ENCODE results near the gene ANKRD42. TPM values are rescaled to one million over a fixed set of nuclear protein-coding genes. Genes with fewer than 3 reads are reported as not detected.

ANKRD42 gene
- total RNA-seq, 3 donors from 2014 or later (not counting 1 experiment from before 2014, with no cell fraction given): 10.4 to 13.3 (median 11.6) TPM

DNA sequence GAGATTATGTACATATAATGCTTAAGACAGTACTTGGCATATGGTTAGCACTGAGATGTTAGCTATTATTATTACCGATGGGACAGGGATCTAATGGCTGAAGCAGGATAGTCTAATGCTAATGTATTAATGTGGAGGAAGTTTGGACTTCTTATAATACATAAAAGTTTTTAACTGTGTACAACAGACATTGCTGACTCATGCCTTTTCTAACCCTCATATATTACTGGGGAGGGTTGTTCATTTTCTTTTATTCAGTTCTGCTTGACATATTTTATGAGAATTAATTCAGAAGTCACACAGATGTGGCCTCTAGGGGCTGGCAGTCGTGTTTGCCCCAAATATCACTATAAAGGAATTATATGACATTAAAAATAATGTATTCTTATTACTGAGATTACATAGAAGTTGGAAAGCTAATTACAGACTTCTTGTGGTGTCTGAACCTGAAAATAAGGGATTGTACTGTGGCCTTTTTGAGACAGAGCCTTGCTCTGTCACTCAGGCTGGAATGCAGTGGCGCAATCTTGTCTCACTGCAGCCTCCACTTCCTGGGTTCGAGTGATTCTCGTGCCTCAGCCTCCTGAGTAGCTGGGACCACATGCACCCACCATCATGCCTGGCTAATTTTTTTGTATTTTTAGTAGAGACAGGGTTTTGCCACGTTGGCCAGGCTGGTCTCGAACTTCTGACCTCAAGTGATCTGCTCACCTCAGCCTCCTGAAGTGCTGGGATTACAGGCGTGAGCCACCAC, 82.6 kb downstream of the ANKRD42 start:
- 91% methylated on average over 7 of the region's 8 CpGs for WGBS (ENCODE audit: insufficient coverage)
- peaks cover 29% of the 10 kb centered on the region for H3K36me3 Mint-ChIP-seq
- Histone ChIP-seq H3K9me3 (ENCODE audit: control insufficient read depth, insufficient read depth, low read length) (no peaks in the 10 kb centered on the region), H3K27ac (ENCODE audit: low read length) (no peak overlapping the region), H3K27me3 (ENCODE audit: control insufficient read depth, insufficient read depth, low read length) (no peaks in the 10 kb centered on the region), H3K36me3 (ENCODE audit: control insufficient read depth, insufficient read depth, low read length) (peaks cover 62% of the 10 kb centered on the region), H3K4me3 (ENCODE audit: low read length) (no peak overlapping the region), H3K4me1 (ENCODE audit: control insufficient read depth, insufficient read depth, low read length) (no peaks in the 10 kb centered on the region)
- DNase-seq (no peak), ATAC-seq (no peak)
- peaks cover 0 to 8% of the 10 kb centered on the region in 2 donors for H3K4me1 Mint-ChIP-seq
- H3K9me3 Mint-ChIP-seq: no peaks in the 10 kb centered on the region
- no peaks in the 10 kb centered on the region for H3K27me3 Mint-ChIP-seq (ENCODE audit: low read depth in 2 of 2)
- no peak overlapping the region for H3K27ac Mint-ChIP-seq
- TF ChIP-seq, protein P1, sequence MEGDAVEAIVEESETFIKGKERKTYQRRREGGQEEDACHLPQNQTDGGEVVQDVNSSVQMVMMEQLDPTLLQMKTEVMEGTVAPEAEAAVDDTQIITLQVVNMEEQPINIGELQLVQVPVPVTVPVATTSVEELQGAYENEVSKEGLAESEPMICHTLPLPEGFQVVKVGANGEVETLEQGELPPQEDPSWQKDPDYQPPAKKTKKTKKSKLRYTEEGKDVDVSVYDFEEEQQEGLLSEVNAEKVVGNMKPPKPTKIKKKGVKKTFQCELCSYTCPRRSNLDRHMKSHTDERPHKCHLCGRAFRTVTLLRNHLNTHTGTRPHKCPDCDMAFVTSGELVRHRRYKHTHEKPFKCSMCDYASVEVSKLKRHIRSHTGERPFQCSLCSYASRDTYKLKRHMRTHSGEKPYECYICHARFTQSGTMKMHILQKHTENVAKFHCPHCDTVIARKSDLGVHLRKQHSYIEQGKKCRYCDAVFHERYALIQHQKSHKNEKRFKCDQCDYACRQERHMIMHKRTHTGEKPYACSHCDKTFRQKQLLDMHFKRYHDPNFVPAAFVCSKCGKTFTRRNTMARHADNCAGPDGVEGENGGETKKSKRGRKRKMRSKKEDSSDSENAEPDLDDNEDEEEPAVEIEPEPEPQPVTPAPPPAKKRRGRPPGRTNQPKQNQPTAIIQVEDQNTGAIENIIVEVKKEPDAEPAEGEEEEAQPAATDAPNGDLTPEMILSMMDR (IDR thresholded peaks at IDR 0.05): no peak
- H3K4me3 Mint-ChIP-seq: no peak overlapping the region
- intact Hi-C loops (cut with micrococcal nuclease): no loop called here

- Mint-ChIP-seq H3K4me1 (peaks cover 11 to 19% of the 10 kb centered on the region in 2 donors), H3K4me3 (no peak overlapping the region), H3K9me3 (no peaks in the 10 kb centered on the region), H3K27ac (no peak overlapping the region), H3K36me3 (peaks cover 13% of the 10 kb centered on the region), H3K27me3 (ENCODE audit: low read depth in 2 of 2) (no peaks in the 10 kb centered on the region)
- Histone ChIP-seq H3K4me1 (ENCODE audit: control insufficient read depth, insufficient read depth, low read length) (no peaks in the 10 kb centered on the region), H3K27ac (ENCODE audit: low read length) (no peak overlapping the region), H3K36me3 (ENCODE audit: control insufficient read depth, insufficient read depth, low read length) (peaks cover 48% of the 10 kb centered on the region), H3K27me3 (ENCODE audit: control insufficient read depth, insufficient read depth, low read length) (no peaks in the 10 kb centered on the region), H3K4me3 (ENCODE audit: low read length) (no peak overlapping the region), H3K9me3 (ENCODE audit: control insufficient read depth, insufficient read depth, low read length) (no peaks in the 10 kb centered on the region)
- DNase-seq (no peak), ATAC-seq (no peak)
- intact Hi-C loops (cut with micrococcal nuclease): no loop called here
- TF ChIP-seq, protein P1 (IDR thresholded peaks at IDR 0.05): no peak
These were observed 84.8 kb downstream of the ANKRD42 start for GRCh38 chr11:83278351-83278750.

DNA sequence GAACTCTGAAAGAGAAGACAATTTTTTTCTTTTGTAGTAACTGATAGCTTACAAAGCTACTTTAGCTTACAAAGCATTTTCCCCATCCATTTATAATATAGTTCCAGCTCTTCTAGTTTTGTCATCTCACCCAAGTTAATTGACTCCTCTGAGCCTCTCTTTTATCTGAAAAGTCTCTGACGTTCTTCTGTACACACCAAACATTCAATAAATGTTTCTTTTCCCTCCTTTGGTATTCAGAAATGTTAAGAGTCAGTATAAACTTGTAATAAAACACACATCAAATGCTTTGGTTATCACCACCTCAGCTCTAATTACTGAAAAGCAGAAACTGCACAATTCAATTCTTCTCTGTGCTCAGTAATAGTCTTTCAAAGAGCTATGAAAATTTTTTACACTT, 86.7 kb downstream of the ANKRD42 start:
- WGBS (ENCODE audit: insufficient coverage): no CpG with 5 or more reads among the region's 1 CpG
- no peaks in the 10 kb centered on the region for H3K9me3 ChIP-seq (ENCODE audit: control insufficient read depth, insufficient read depth, low read length)
- no peaks in the 10 kb centered on the region for H3K27me3 Mint-ChIP-seq (ENCODE audit: low read depth in 2 of 2)
- intact Hi-C loops (cut with micrococcal nuclease): no loop called here
- no peak for DNase-seq
- H3K36me3 ChIP-seq (ENCODE audit: control insufficient read depth, insufficient read depth, low read length): peaks cover 33% of the 10 kb centered on the region
- peaks cover 19 to 27% of the 10 kb centered on the region in 2 donors for H3K4me1 Mint-ChIP-seq
- H3K27ac ChIP-seq (ENCODE audit: low read length): no peak overlapping the region
- peaks cover 6% of the 10 kb centered on the region for H3K36me3 Mint-ChIP-seq
- TF ChIP-seq, protein P1 (IDR thresholded peaks at IDR 0.05): no peak
- no peak overlapping the region for H3K27ac Mint-ChIP-seq
- H3K4me3 ChIP-seq (ENCODE audit: low read length): no peak overlapping the region
- no peaks in the 10 kb centered on the region for H3K9me3 Mint-ChIP-seq
- no peaks in the 10 kb centered on the region for H3K27me3 ChIP-seq (ENCODE audit: control insufficient read depth, insufficient read depth, low read length)
- ATAC-seq: no peak
- peaks cover 1% of the 10 kb centered on the region for H3K4me1 ChIP-seq (ENCODE audit: control insufficient read depth, insufficient read depth, low read length)
- no peak overlapping the region for H3K4me3 Mint-ChIP-seq

Data from natural killer cell (primary cell).